ENCODE results near the gene CCDC92.

CCDC92 gene

GRCh38 chr12:123938679-123939480, 33.8 kb downstream of the CCDC92 start:
- Histone ChIP-seq H3K4me3 (ENCODE audit: low read length) (no peak overlapping the region), H3K4me1 (ENCODE audit: insufficient read depth, low read length) (peaks cover 4% of the 10 kb centered on the region), H3K36me3 (ENCODE audit: insufficient read depth, low read length) (peaks cover 54% of the 10 kb centered on the region), H3K27me3 (ENCODE audit: insufficient read depth, low read length) (no peaks in the 10 kb centered on the region), H3K9me3 (ENCODE audit: low read length) (peaks cover 14% of the 10 kb centered on the region), H2AFZ (ENCODE audit: low read depth, low read length) (no peak overlapping the region)

- no peaks in the 10 kb centered on the region for H3K27me3 ChIP-seq (ENCODE audit: insufficient read depth, low read length)
- H3K4me1 ChIP-seq (ENCODE audit: insufficient read depth, low read length) = peaks cover 4% of the 10 kb centered on the region
- H3K36me3 ChIP-seq (ENCODE audit: insufficient read depth, low read length) = peaks cover 54% of the 10 kb centered on the region
- H3K9me3 ChIP-seq (ENCODE audit: low read length) = peaks cover 17% of the 10 kb centered on the region
- no peak overlapping the region for H3K4me3 ChIP-seq (ENCODE audit: low read length)
- H2AFZ ChIP-seq (ENCODE audit: low read depth, low read length) = no peak overlapping the region
These were observed 34.7 kb downstream of the CCDC92 start for GRCh38 chr12:123937707-123938591.

- peaks cover 47% of the 10 kb centered on the region for H3K36me3 ChIP-seq (ENCODE audit: insufficient read depth, low read length)
- peaks cover 4% of the 10 kb centered on the region for H3K4me1 ChIP-seq (ENCODE audit: insufficient read depth, low read length)
- H3K27me3 ChIP-seq (ENCODE audit: insufficient read depth, low read length) = no peaks in the 10 kb centered on the region
- peaks cover 11% of the 10 kb centered on the region for H3K9me3 ChIP-seq (ENCODE audit: low read length)
- no peak overlapping the region for H2AFZ ChIP-seq (ENCODE audit: low read depth, low read length)
- no peak overlapping the region for H3K4me3 ChIP-seq (ENCODE audit: low read length)
These were observed 35.5 kb downstream of the CCDC92 start for GRCh38 chr12:123936956-123937706.

- no peak overlapping the region for H3K4me3 ChIP-seq (ENCODE audit: low read length)
- H3K36me3 ChIP-seq (ENCODE audit: insufficient read depth, low read length) = peaks cover 40% of the 10 kb centered on the region
- H2AFZ ChIP-seq (ENCODE audit: low read depth, low read length) = no peak overlapping the region
- peaks cover 8% of the 10 kb centered on the region for H3K9me3 ChIP-seq (ENCODE audit: low read length)
- H3K27me3 ChIP-seq (ENCODE audit: insufficient read depth, low read length) = no peaks in the 10 kb centered on the region
- peaks cover 4% of the 10 kb centered on the region for H3K4me1 ChIP-seq (ENCODE audit: insufficient read depth, low read length)
These were observed 36.2 kb downstream of the CCDC92 start for GRCh38 chr12:123936471-123936870.

- Histone ChIP-seq H3K4me3 (ENCODE audit: low read length) (no peak overlapping the region), H3K27me3 (ENCODE audit: insufficient read depth, low read length) (no peaks in the 10 kb centered on the region), H3K9me3 (ENCODE audit: low read length) (peaks cover 8% of the 10 kb centered on the region), H2AFZ (ENCODE audit: low read depth, low read length) (no peak overlapping the region), H3K4me1 (ENCODE audit: insufficient read depth, low read length) (peaks cover 4% of the 10 kb centered on the region), H3K36me3 (ENCODE audit: insufficient read depth, low read length) (peaks cover 35% of the 10 kb centered on the region)
These were observed 36.7 kb downstream of the CCDC92 start for GRCh38 chr12:123935956-123936355.

- no peaks in the 10 kb centered on the region for H3K27me3 ChIP-seq (ENCODE audit: insufficient read depth, low read length)
- H3K9me3 ChIP-seq (ENCODE audit: low read length) = peaks cover 8% of the 10 kb centered on the region
- H3K4me1 ChIP-seq (ENCODE audit: insufficient read depth, low read length) = peaks cover 4% of the 10 kb centered on the region
- H3K36me3 ChIP-seq (ENCODE audit: insufficient read depth, low read length) = peaks cover 28% of the 10 kb centered on the region
- H2AFZ ChIP-seq (ENCODE audit: low read depth, low read length) = no peak overlapping the region
- H3K4me3 ChIP-seq (ENCODE audit: low read length) = no peak overlapping the region
These were observed 37.8 kb downstream of the CCDC92 start for GRCh38 chr12:123934829-123935228.

- H3K4me3 ChIP-seq (ENCODE audit: low read length) = no peak overlapping the region
- no peak overlapping the region for H2AFZ ChIP-seq (ENCODE audit: low read depth, low read length)
- H3K27me3 ChIP-seq (ENCODE audit: insufficient read depth, low read length) = no peaks in the 10 kb centered on the region
- peaks cover 4% of the 10 kb centered on the region for H3K4me1 ChIP-seq (ENCODE audit: insufficient read depth, low read length)
- peaks cover 8% of the 10 kb centered on the region for H3K9me3 ChIP-seq (ENCODE audit: low read length)
- peaks cover 24% of the 10 kb centered on the region for H3K36me3 ChIP-seq (ENCODE audit: insufficient read depth, low read length)
These were observed 38.5 kb downstream of the CCDC92 start for GRCh38 chr12:123934016-123934620.

GRCh38 chr12:123933214-123933613, 39.4 kb downstream of the CCDC92 start:
- Histone ChIP-seq H3K36me3 (ENCODE audit: insufficient read depth, low read length) (peaks cover 24% of the 10 kb centered on the region), H3K9me3 (ENCODE audit: low read length) (peaks cover 8% of the 10 kb centered on the region)

GRCh38 chr12:123931686-123932321, 40.8 kb downstream of the CCDC92 start:
- no peaks in the 10 kb centered on the region for H3K4me1 ChIP-seq (ENCODE audit: insufficient read depth, low read length)
- H3K9me3 ChIP-seq (ENCODE audit: low read length) = peaks cover 8% of the 10 kb centered on the region
- H3K4me3 ChIP-seq (ENCODE audit: low read length) = no peak overlapping the region
- H3K36me3 ChIP-seq (ENCODE audit: insufficient read depth, low read length) = peaks cover 17% of the 10 kb centered on the region
- no peak overlapping the region for H2AFZ ChIP-seq (ENCODE audit: low read depth, low read length)
- H3K27me3 ChIP-seq (ENCODE audit: insufficient read depth, low read length) = no peaks in the 10 kb centered on the region

More at GRCh38 chr12:123933214-123933613, 39.4 kb downstream of the CCDC92 start:
- Histone ChIP-seq H3K4me3 (ENCODE audit: low read length) (no peak overlapping the region), H2AFZ (ENCODE audit: low read depth, low read length) (no peak overlapping the region), H3K4me1 (ENCODE audit: insufficient read depth, low read length) (peaks cover under 1% of the 10 kb centered on the region), H3K27me3 (ENCODE audit: insufficient read depth, low read length) (no peaks in the 10 kb centered on the region)

GRCh38 chr12:123929946-123930583, 42.6 kb downstream of the CCDC92 start:
- Histone ChIP-seq H3K4me3 (ENCODE audit: low read length) (no peak overlapping the region), H3K4me1 (ENCODE audit: insufficient read depth, low read length) (no peaks in the 10 kb centered on the region), H3K36me3 (ENCODE audit: insufficient read depth, low read length) (peaks cover 3% of the 10 kb centered on the region), H3K9me3 (ENCODE audit: low read length) (peaks cover 8% of the 10 kb centered on the region), H3K27me3 (ENCODE audit: insufficient read depth, low read length) (no peaks in the 10 kb centered on the region), H2AFZ (ENCODE audit: low read depth, low read length) (no peak overlapping the region)

- no peaks in the 10 kb centered on the region for H3K27me3 ChIP-seq (ENCODE audit: insufficient read depth, low read length)
- no peaks in the 10 kb centered on the region for H3K4me1 ChIP-seq (ENCODE audit: insufficient read depth, low read length)
- H3K36me3 ChIP-seq (ENCODE audit: insufficient read depth, low read length) = no peaks in the 10 kb centered on the region
- no peak overlapping the region for H3K4me3 ChIP-seq (ENCODE audit: low read length)
- H2AFZ ChIP-seq (ENCODE audit: low read depth, low read length) = no peak overlapping the region
- peaks cover 6% of the 10 kb centered on the region for H3K9me3 ChIP-seq (ENCODE audit: low read length)
These were observed 43.7 kb downstream of the CCDC92 start for GRCh38 chr12:123928897-123929296.
